Endodermal cell (in vitro differentiated cells): Measurements from ENCODE around the gene PGD. TPM values are rescaled to one million over a fixed set of nuclear protein-coding genes. Genes with fewer than 3 reads are reported as not detected.

Experiments used
- DNase-seq: peaks from one replicate; pipeline ENCODE4 v3.0.0-alpha.2; 2017
- H3K27ac ChIP-seq: 2 replicates; pipeline ENCODE4 v1.5.1; 2013; ENCODE audit warnings: mild to moderate bottlenecking, low read depth, low read length, moderate library complexity
- H3K27me3 ChIP-seq: 2 replicates; pipeline ENCODE4 v1.6.1; 2013; ENCODE audit warnings: mild to moderate bottlenecking, low read length, moderate library complexity; ENCODE audit not compliant: insufficient read depth, control insufficient read depth, poor library complexity, severe bottlenecking
- H3K36me3 ChIP-seq: 2 replicates; pipeline ENCODE4 v1.7.0; 2013; ENCODE audit warnings: mild to moderate bottlenecking, low read length, moderate library complexity; ENCODE audit not compliant: control insufficient read depth, insufficient read depth
- H3K4me1 ChIP-seq: one replicate; pipeline ENCODE4 v1.7.0; 2013; ENCODE audit warnings: low read length; ENCODE audit not compliant: control insufficient read depth, insufficient read depth
- H3K4me3 ChIP-seq: 2 replicates; pipeline ENCODE4 v1.5.1; 2013; ENCODE audit warnings: mild to moderate bottlenecking, low read length, moderate library complexity
- H3K9ac ChIP-seq: 2 replicates; pipeline ENCODE4 v1.6.1; 2013; ENCODE audit warnings: mild to moderate bottlenecking, low read length, moderate library complexity; ENCODE audit not compliant: poor library complexity, severe bottlenecking; ENCODE audit errors: extremely low read depth
- H3K9me3 ChIP-seq: 2 replicates; pipeline ENCODE4 v1.6.1; 2013; ENCODE audit warnings: mild to moderate bottlenecking, low read length, moderate library complexity; ENCODE audit not compliant: control insufficient read depth
- H3K27ac Mint-ChIP-seq: 2 replicates; pipeline ENCODE4 v1.8.0; 2020; ENCODE audit warnings: mixed read lengths
- H3K27me3 Mint-ChIP-seq: 2 replicates; pipeline ENCODE4 v1.8.0; 2021; ENCODE audit warnings: mild to moderate bottlenecking, mixed read lengths; ENCODE audit not compliant: insufficient read depth
- H3K36me3 Mint-ChIP-seq: 2 replicates; pipeline ENCODE4 v1.8.0; 2020; ENCODE audit warnings: low read depth, mixed read lengths
- H3K4me1 Mint-ChIP-seq: 2 replicates; pipeline ENCODE4 v1.8.0; 2020; ENCODE audit warnings: mixed read lengths
- H3K4me3 Mint-ChIP-seq: 2 replicates; pipeline ENCODE4 v1.8.0; 2020; ENCODE audit warnings: mild to moderate bottlenecking, moderate library complexity, mixed read lengths
- H3K9me3 Mint-ChIP-seq: 2 replicates; pipeline ENCODE4 v1.8.0; 2020; ENCODE audit warnings: mild to moderate bottlenecking, mixed read lengths
- WGBS, 2 experiments: methylation state at CpG; one replicate each; pipeline versions ENCODE4 v1.1.5 to v1.1.7; 2013; ENCODE audit warnings: missing lambda C conversion rate in 2 of 2, mixed read lengths in 1 of 2; ENCODE audit not compliant: insufficient coverage in 1 of 2, insufficient read length in 1 of 2; 5-methylcytosine and 5-hydroxymethylcytosine counted together
- total RNA-seq, 2 donors: library from RNA; stranded (reverse); fragmentation: NEBNext Ultra II Directional in 1 of 2; extraction: Animal tissue kit (Norgen Biotek cat#: 25700) in 1 of 2; gene quantifications; 2 replicates in 1 of 2; 3 replicates in 1 of 2; pipeline ENCODE4 v1.2.1, GENCODE V29; 2021
- TF ChIP-seq, protein P1 (sequence below): fragments of 200-600 bp; sonication (generic); conservative IDR thresholded peaks from 2 replicates; pipeline ENCODE4 v1.5.0; 2021; ENCODE audit warnings: antibody characterized with exemption, mild to moderate bottlenecking

PGD gene
- total RNA-seq, 2 donors from 2014 or later: 198 to 217 TPM

DNA sequence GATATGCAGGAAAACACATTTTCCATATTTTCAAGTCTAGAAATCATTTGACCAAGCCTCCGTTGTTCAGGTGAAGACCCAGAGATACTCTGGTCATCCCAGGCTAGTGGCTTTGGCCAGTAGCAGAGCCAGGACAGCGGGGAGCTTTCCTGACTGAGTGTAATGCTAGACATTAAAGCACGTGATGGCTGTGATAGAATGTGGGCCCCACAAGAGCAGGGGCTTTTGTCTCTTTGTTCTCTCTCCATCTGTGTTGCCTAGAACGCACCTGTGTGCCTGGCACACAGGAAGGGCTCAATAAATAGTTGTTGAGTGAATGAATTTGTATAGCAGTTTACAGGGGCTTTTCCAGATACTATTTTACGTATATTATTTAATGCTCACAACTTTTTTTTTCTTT lies 41.9 kb downstream of the PGD start:
- Mint-ChIP-seq H3K4me3 (no peak overlapping the region), H3K27me3 (no peaks in the 10 kb centered on the region), H3K9me3 (no peaks in the 10 kb centered on the region), H3K4me1 (peaks cover 6% of the 10 kb centered on the region), H3K27ac (no peak overlapping the region), H3K36me3 (peaks cover 8% of the 10 kb centered on the region)
- Histone ChIP-seq H3K4me1 (no peaks in the 10 kb centered on the region), H3K27ac (no peak overlapping the region), H3K4me3 (no peak overlapping the region), H3K27me3 (no peaks in the 10 kb centered on the region), H3K9me3 (no peaks in the 10 kb centered on the region), H3K36me3 (peaks cover 22% of the 10 kb centered on the region), H3K9ac (no peak overlapping the region)
- TF ChIP-seq, protein P1, sequence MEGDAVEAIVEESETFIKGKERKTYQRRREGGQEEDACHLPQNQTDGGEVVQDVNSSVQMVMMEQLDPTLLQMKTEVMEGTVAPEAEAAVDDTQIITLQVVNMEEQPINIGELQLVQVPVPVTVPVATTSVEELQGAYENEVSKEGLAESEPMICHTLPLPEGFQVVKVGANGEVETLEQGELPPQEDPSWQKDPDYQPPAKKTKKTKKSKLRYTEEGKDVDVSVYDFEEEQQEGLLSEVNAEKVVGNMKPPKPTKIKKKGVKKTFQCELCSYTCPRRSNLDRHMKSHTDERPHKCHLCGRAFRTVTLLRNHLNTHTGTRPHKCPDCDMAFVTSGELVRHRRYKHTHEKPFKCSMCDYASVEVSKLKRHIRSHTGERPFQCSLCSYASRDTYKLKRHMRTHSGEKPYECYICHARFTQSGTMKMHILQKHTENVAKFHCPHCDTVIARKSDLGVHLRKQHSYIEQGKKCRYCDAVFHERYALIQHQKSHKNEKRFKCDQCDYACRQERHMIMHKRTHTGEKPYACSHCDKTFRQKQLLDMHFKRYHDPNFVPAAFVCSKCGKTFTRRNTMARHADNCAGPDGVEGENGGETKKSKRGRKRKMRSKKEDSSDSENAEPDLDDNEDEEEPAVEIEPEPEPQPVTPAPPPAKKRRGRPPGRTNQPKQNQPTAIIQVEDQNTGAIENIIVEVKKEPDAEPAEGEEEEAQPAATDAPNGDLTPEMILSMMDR: no peak
- 93 to 96% methylated on average over 3 to 5 of the region's 5 CpGs for WGBS, 2 experiments
- DNase-seq: no peak

DNA sequence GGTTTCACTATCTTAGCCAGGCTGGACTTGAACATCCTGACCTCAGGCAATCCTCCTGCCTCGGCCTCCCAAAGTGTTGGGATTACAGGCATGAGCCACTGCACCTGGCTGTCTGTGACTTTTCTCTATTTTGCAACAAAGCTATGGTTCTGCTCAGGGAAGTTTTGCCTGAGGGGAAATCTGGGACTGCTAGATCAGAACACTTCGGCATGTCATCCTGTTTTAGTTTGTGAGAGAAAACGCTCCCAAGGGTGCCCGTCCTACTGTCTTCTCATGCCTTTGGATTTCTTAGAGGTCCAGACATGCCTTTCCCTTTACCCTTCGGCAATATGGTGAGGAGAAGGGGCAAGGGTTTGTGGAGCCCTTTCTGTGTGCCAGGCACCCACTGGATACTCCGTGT lies 45.4 kb downstream of the PGD start:
- Mint-ChIP-seq H3K27ac (no peak overlapping the region), H3K4me3 (no peak overlapping the region), H3K27me3 (no peaks in the 10 kb centered on the region), H3K9me3 (no peaks in the 10 kb centered on the region), H3K4me1 (no peaks in the 10 kb centered on the region), H3K36me3 (peaks cover 20% of the 10 kb centered on the region)
- WGBS, 2 experiments: 91 to 94% methylated on average over 6 of the region's 6 CpGs
- no peak for DNase-seq
- H3K36me3 ChIP-seq: peaks cover 22% of the 10 kb centered on the region
- no peak overlapping the region for H3K27ac ChIP-seq
- no peak overlapping the region for H3K4me3 ChIP-seq
- H3K27me3 ChIP-seq: no peaks in the 10 kb centered on the region
- H3K9me3 ChIP-seq: no peaks in the 10 kb centered on the region
- H3K9ac ChIP-seq: no peak overlapping the region
- TF ChIP-seq, protein P1: no peak
- H3K4me1 ChIP-seq: no peaks in the 10 kb centered on the region

DNA sequence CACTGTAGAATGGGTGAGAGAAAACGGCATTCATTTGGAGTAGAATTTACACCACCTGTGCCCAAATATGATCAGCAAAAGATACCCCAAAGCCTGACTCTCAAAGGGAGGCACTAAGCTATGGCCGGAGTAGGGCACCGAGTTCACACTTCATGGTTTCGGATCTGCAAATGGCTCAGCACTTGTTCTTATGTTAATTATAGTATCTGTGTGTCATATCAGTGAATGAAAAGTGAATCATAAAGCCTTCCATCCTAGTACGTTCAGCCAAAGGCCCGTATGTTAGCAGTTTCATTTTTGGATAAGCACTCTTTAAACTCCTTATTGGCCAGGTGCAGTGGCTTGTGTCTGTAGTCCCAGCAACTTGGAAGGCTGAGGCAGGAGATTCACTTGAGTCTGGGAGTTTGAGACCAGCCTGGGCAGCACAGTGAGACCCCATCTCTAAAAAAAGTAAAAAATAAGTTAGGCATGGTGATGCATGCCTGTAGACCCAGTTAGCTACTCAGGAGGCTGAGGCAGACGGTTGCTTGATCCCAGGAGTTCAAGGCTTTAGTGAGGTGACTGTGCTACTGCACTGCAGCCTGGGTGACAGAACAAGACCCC lies 46.0 kb downstream of the PGD start:
- WGBS, 2 experiments: 91 to 97% methylated on average over 6 to 7 of the region's 7 CpGs
- H3K27ac ChIP-seq: no peak overlapping the region
- no peak overlapping the region for H3K4me3 ChIP-seq
- H3K9me3 ChIP-seq: no peaks in the 10 kb centered on the region
- H3K36me3 ChIP-seq: peaks cover 22% of the 10 kb centered on the region
- H3K27me3 Mint-ChIP-seq: no peaks in the 10 kb centered on the region
- H3K27ac Mint-ChIP-seq: no peak overlapping the region
- H3K9ac ChIP-seq: no peak overlapping the region
- no peaks in the 10 kb centered on the region for H3K27me3 ChIP-seq
- no peaks in the 10 kb centered on the region for H3K9me3 Mint-ChIP-seq
- DNase-seq: no peak
- no peak overlapping the region for H3K4me3 Mint-ChIP-seq
- no peaks in the 10 kb centered on the region for H3K4me1 Mint-ChIP-seq
- TF ChIP-seq, protein P1: no peak
- no peaks in the 10 kb centered on the region for H3K4me1 ChIP-seq
- H3K36me3 Mint-ChIP-seq: peaks cover 20% of the 10 kb centered on the region
